Stimulated activated CD4-positive, alpha-beta T cell treated with anti-CD3 and anti-CD28 coated beads, Interleukin-1b, Interleukin-23, amount 100 ng/mL, for 4 hours (primary cell): ENCODE data around the gene UBAP1L.
"Not testable (repeated sequence)": the region's sequence is repeated elsewhere in the genome, so short reads cannot be mapped to it uniquely, and the experiment has no call there.

Source experiments
- DNase-seq, 2 donors: peaks; one replicate each; pipeline ENCODE4 v3.0.0-alpha.2; 2020; ENCODE audit warnings: low read depth in 2 of 2

UBAP1L gene

DNA sequence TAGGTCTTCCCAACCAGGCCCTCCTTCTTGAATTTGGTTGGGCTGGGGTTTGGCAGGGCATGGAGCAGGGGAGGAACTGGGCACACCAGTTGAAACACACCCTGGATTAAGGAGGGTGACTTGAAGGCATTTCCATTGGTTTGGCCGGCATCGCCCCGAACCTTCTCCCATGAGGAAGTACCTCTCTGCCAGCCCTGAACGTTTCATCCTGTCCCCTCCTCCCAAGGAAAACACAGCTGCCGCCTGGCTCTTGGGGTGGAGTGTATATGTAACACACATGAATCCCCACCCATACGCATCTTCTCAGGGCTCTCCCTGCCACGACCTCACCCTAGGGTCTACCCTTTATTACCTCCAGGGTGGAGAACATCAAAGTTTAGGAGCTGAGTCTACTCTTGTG is 14.6 kb downstream of the UBAP1L start:
- DNase-seq = no peak

DNA sequence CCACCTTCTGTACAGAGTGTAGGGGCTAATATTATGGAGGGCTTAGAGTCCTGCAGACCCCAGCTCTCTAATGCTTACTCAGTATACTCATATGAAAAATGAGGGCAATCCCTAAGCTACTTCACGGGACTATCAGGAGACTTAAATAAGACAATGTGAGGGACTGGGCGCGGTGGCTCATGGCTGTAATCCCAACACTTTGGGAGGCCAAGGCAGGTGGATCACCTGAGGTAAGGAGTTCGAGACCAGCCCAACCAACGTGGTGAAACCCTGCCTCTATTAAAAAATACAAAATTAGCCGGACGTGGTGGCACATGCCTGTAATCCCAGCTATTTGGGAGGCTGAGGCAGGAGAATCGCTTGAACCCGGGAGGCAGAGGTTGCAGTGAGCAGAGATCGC is 15.2 kb downstream of the UBAP1L start:
- DNase-seq = not testable (repeated sequence)

DNA sequence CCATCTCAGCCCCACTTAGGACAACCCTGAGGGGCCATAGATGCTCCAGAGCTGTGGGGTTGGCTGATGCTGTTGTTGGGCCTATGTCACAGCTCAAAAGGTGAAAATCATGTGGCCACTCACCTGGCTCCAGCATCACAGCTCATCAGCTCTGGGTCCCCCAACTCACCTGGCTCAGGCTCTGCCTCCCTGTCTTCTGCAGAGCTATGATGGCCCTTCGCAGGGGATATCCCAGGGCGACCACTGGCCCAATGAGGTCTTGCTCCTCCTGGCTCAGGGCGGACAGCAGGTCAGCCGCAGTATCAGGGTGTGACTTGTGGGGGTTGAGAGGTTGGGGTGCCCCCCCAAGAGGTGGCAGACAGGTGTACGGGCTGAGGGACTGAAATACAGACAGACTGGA is 15.7 kb downstream of the UBAP1L start:
- DNase-seq = no peak

DNA sequence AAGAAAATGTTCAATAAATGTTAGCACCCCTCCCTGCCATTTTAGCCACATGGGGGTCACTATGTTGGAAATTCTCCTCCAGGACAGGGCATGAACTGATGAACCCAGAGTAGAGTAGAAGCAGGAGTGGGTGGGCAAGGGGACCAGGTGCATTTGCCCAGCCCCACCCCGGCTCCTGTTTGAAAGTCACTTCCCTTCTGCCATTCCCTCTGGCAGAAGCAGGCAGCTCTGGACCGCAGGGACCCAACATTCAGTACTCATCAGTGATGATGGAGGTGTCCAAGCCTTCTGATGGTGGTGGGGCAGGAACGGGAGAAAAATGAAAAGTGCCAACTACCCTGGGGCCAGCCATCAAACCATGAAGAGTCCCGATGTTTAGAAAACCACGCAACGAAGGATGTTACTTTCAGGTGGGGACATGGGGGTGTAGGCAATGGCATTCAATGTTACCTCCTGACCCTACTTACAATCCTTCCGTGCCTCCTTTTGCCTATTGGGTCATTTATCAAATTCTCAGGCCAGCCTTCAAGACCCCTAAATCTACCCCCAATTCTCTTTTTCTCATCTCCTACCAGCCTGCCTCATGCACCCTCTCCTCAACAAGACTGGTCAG is 17.2 kb downstream of the UBAP1L start:
- DNase-seq = no peak

DNA sequence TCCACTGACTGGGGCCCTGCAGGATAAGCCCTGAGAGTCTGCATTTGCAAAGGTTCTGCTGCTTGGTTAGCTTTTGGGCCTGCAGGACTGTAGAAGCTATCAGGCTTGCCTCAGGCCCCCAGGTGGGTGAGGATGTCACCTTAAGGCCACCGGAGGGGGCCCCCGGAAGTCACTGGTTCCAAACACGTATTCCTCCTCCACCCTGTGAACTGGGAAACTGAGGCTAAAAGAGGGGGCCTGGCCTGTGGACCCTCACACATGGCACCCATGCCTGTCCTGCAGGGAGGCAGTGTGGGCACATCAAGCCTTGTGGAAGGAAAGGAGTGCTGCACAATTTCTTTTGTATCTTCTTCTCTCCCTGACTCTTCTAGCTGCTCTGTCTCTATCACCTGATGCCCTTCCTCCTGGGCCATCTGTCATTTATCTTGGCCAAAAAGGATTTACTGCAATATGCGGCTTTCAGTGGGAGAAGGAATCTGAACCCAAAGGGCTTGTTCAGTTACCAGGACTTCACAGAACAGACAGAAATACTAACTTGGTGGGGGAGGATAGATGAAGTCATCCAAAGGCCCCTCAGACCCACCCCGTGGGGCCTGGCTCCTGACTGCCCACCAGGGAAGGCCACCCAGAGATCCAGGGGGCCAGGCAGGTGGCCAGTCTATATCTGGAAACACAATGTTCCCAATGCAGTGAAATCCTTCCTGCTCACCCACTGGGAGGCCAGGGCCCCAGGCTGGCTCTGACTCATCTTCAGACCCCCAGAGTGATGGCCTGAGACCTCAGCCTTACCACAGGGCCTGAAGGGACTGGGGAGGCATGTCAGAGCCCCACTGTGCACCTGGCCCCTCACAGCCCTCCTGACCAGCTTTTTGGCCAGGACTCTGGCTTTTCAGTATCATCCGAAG is 18.3 kb downstream of the UBAP1L start:
- DNase-seq = no peak

DNA sequence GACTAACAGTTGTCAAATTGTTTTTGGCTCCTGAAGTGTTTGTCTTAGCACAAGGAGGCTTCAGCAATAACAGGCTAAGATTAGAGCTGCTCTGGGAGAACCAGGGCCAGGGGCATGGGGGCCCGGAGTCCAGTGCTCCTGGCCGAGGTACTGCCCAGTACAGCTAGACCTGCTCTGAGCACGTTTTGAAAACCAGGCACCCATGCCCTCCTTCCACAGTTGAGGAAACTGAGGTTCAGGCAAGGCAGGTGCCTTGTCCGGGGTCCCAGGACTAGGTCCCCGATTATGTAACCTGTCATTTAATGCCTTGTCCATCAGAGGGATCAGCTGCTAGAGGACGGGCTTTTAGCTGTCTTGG is 19.3 kb downstream of the UBAP1L start:
- no peak for DNase-seq

DNA sequence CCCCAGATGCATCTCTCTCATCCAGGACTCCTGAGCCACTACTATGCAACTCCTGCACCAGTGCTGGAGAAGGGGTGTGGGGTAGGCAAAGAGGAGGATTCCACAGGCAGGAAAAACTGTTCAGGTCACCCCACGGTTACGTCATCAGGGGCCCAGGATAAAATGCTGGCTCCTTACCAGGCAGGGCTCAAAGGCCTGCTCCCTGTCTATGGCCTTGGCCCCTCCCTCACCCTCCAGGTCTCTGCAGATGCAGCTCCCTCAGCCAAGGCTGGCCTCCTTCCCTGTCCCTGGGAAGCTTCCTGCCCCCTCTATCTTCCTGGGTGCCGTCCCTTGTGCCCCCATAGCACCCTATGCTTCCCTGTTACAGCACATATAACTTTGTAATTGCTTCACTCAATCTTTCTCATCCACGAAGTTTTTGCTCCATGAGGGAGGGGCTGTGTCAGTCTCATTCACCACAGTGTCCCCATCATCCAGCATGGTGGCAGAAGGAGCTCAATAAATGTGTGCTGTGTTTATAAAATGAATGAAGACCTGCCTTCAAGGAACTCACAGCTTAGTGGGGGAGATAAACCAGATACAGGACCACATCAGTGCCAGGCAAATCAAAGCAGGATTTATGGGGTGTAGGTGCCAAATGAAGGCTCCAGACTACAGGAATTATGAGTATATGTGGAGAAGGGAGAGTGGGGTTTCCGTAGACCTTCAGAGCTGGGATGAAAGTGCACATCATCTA is 19.8 kb downstream of the UBAP1L start:
- no peak for DNase-seq

DNA sequence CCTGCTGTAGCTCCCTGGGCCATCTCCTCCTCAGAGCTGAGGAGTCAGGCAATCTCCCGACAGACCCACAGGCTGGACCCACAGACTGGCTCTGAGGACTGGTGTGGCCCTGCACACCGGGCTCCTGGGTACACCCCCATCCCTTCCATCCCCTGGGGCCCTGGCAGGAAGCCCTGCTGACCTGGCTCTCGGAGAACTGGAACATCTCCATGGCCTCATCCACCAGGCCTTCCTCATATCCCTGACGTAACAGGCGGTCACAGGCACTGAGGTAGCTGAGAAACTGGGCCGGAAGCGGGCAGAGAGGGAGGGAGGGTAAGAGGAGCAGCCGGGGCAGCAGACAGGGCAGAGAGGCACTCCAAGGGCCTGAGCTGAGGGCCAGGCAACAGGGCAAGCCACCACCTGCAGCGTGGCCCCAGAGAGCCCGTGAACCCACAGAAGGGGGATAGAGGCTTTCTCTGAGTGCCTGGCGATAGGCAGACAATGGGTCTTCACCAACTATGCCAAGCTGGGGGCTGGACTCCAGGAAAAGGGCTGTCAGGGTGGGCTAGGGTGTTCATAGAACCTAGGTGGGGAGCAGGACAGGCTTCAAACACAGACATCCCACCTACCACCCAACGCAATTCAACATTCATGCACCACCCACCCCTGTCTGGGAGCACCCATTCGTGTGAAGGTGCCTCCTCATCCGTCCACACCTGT is 20.6 kb downstream of the UBAP1L start:
- no peak for DNase-seq

DNA sequence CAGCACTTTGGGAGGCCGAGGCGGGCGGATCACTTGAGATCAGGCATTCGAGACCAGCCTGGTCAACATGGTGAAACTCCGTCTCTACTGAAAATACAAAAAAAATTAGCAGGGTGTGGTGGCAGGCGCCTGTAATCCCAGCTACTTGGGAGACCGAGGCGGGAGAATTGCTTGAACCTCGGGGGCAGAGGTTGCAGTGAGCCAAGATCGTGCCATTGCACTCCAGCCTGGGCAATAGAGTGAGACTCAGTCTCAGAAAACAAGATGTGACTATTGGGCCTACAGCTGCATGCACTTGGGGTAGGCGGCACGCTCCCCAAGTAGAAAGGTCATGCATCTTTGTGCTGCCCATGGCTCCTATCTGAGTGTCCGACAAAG is 21.2 kb downstream of the UBAP1L start:
- DNase-seq = not testable (repeated sequence)

DNA sequence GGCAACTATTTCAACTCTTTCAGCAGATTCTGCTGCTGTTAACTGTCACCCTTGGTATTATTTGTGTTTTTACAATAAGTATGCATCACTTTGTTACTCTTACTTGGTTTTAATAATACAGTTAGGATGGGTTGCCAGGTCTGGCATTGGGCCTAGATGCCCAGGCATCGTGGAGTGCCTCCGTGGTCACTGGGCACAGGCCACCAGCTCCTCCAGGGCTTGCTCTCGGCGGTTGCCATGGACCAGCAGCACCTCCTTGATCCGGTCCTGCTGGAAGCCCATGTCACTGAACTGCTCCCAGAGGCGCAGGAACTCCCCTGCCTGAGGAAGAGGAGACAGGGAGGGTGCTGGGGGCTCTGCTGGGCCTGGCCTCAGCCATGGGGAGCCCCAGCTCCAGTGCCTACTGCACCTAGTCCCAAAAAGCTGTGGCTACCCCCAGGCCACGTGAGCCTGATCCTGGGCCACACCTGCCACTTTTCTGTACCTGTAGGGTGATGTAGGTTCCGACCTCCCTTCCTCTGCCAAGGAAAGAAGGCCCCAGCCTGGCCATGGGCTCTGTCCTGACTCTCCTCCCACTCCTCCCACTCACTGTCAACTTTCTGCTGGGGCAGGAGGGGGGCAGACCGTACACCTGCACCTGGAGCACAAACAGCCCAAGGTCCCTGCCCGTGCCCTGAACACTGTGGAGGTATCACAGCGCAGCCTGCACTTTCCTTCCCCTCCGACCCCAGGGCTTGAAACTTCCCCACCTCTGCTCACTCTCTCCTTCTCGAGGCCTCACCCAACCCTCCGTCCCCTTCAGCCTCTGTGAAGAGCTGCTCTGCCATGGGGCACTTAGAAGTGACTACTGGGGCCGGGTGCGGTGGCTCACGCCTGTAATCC is 21.8 kb downstream of the UBAP1L start:
- DNase-seq = no peak

DNA sequence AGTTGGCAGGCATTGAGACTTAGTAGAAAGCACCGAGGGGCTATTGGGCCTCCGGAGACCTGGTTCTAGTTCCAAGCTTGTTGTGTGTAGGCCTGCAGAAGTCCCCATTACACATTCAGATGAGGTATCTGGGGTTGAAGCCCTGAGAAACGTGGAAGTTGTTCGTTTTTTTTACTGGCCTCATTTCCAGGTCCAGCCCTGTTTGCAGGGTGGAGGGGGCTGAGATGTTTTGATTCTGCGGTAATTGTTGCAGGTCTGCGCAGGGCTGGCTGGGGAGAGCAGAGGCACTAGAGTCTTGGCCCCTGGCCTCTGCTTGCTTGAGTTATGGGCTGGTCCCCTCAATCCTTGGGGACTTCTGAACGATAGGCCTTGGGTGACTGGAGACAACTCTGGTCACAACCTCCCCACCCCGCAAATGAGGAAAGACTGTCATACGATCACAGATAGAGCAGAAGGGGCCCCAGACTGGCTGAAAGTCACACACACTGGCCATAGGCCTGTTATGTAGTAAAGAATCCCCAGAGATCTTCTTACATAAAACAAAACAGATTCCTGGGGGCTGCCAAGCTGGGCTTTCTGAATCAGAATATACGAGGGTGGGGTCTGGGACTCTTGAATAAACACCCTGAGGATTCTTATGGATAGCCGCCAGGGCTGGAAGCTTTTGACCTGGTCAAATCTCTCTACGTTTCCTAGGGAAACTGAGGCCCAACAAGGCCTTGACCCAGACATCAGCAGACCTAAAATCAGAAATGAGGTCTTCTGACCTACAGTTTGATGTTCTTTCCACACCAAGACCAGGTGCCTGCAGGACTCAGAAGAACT is 22.8 kb downstream of the UBAP1L start:
- no peak for DNase-seq

DNA sequence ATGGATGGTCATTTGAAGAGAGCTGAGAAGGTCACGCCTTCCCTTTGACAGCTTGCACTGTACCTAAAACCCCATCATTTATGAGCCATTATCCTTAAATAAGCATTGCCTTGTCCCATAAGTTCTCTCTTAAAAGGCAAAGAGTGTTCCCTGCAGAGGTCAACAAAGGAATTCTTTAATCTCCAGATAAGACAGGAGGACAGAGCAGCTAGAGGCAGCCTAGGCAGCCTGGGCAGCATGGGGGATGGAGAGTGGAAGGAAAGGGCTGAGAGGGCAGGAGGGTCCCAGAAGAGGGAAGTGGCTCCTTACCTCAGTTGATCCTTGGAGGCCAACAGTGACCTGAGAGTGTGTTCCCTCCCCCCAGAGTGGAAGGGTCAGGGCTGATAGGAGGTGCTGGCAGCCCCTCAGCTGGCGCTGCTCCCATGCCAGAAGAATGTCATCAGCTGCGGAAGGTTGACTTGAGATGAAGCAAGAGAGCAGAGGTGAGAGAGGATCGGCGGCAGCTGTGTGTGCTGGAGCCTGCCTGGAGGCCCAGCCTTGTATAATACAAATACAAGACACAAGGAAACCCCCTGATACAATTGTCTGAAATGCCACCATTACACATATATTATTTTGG is 25.7 kb downstream of the UBAP1L start:
- DNase-seq = no peak

DNA sequence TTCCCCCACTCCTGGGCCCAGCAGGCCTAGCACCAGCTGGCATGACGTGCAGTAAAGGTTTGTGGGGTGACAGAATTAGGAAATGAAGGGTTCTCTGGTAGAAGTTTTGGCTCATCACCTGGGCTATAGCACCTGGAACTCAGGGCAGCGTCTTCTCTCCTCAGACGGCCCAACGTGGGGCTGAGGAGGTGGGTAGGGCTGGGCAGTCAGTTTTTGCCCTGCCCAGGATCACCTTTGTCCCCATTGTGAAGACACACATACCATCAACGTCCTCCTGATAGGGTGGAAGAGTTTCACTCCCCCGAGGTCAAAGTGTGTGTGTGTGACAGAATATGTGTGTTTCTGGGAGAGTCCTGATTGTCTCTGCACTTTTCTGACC is 26.4 kb downstream of the UBAP1L start:
- DNase-seq = no peak

DNA sequence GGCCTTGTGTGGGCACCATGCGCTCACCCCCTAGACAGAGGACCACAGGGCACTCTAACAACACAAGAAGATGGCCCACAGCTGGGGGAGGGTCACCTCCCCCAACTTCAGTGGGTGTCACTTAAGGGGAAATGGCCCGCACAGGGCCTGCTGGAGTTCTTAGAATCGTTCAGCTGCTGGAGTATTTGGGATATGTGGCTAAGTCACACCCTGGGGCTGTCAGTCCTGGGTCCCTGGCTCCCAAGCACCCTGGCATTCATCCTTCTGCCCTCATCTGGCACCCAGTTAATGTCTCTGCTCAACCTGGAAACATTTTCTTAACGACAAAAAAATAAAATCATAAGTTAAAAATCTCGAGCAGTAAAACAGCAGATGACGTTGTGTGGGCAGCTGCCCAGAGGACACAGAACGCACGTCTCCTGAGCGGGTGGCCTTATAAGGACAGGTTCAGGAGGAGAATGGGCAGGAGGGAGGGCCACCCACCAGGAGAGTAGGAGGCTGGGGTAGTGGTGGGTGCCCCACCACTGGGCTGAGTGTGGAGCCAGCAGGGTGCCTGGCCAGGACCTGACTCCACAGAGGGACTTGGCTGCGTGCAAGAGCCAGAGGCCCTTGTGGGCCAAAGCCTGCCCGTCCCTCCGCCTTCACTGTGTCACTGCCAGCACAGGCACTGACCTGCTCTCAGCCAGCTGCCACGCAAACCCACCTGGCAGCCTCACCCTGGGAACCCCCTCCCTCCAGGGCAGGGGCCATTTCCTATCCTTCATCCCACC is 26.9 kb downstream of the UBAP1L start:
- DNase-seq = no peak

DNA sequence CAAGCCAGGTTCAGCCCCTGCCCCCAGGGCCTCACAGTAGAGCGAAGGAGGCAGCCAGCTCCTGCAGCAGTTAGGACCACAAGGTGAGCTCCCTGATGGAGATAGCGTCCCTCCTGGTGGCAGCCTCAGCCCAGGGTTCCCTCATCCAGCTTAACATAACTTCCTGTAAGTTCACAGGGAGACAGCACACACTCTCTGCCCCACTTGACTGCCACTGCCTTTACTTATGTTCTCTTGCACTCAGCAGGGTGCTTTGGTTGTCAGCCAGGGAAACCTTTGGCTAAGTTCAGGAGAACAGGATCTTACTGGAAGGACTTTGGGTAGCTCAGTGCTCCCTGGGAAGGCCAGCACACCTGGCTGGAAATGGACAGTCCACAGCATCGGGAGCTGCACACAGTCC is 27.6 kb downstream of the UBAP1L start:
- DNase-seq = no peak

DNA sequence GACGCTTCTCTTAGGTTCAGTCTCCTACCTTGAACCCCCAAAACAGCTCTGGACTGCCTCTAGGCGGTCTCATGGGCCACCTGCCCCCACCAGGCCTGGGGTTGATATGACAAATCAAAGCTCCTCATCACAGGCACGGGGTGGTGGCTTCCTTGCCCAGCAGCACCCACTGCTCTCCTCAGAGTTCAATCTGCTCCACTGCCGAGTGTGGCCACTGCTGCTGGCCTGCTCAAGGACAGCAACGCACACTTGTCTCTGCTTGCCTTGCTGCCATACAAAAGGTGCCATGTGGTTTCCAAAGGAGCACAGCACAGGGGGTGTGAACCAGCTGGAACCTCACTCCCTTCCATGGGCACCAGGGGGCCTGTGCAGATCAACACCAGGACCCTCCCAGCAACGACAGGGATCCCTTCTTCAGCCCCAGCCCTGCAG is 28.3 kb downstream of the UBAP1L start:
- DNase-seq = no peak

DNA sequence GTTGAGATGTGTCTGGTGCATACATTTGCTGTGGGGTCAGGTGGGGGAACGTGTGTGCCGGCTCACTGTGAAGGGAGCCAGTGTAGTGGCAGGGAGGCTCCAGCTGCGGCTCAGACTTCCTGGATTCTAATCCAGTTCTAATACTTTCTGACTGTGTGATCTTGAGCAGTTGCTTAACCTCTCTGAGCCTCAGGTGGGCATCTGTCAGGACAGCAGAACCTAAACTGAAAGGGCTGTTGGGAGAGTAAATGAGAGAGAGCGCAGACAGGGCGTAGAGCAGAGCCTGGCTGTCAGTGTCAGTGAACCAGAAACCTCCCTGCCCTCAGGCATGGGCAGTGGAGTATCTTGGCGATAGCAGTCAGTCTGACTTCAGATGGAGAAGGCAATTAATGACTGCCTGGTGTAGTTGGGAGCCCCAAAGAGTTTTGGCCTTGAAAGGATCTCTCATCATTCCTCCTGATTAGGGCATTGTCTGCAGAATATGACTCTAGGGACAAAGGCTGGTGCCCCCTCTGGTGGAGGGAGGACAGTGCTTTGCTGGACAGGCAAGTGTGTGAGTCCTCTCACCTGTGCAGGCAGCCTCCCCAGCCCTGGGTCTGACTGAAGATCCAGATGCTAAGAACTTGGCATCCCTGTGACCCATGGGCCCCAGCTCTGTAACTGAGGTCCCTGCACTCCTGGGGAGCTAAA is 28.9 kb downstream of the UBAP1L start:
- no peak for DNase-seq

DNA sequence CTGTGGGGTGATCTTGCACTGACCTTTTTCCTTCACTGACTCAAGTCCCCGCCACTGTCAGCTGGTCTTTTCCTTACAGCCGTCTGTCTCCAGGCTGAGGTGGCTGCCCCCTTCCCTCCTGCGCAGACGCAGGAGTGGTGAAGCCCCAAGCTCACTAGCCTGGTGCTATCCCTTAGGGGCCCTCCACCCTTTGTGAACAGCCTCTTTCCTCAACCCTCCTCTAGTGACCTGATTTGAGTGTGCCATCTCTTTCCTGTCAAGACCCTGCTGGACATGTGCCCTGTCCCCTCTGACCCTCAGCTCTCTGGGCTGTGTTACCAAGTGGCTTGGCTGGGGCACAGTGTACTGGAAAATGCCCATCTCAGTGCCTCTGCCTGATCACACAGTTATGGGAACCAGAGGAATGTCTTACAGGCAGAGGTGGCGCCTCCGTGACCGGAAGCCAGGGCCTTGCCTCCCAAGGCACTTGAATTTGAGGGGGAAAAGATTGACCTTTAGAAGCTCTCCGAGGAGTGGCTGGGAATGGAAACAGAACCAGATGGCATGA is 29.7 kb downstream of the UBAP1L start:
- no peak for DNase-seq
